GM18868 (cell line): ENCODE measurements around the gene GAMT.

Experiments
- ATAC-seq: cut with Tn5 transposase; IDR thresholded peaks from one replicate; pipeline ENCODE4 v1.9.1; 2021; ENCODE audit warnings: mild to moderate bottlenecking, moderate library complexity; ENCODE audit not compliant: unreplicated experiment

The GAMT gene

DNA sequence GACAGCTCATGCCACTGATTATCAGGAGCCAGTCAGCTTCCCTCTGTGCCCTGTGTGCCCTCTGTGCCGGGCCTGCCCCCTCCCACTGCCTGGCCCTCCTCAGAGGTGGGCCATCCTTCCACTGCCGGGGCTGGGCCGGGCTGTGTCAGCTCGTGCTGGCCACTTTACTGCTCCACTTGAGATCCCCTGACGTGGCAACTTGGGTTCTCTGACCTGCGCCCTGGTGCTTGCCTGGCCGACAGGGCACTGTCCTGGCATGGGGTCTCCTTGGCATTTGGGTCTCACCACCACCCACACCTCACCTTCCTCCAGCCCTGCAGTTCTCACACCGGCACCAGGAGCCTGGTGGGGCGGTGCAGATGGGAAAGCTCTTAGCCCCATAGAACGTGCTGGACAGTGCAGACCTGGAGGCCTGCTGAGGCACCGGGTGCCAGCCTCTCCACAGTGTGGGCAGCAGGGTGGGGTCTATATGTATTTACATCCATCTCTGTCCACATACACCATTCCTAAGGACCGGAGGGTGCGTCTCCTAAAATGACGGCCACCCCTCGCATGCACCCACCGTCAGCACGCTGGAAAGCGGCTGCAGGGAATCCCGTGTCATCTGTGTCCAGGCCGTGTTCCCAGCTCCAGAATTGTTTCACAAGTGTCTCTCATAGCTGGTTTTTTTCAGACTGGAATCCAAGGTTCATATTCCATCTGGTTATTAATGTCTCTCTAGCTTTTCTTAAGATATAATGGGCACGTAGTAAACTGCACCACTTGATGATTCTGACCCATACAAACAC lies 17.8 kb upstream of the GAMT start:
- ATAC-seq: no peak

DNA sequence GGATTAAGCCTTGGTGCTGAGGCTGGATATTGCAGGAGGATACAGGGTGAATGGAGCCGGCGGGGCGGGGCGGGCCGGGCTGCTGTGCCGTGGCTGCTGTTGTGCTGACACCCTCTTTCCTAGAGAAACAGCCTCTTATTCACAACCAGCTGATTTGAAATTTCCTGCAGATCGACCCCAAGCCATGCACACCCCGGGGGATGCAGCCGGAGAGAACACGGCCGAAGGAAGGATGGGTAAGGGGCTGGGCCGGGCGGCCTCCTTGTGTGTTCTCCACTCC lies 17.1 kb upstream of the GAMT start:
- no peak for ATAC-seq

DNA sequence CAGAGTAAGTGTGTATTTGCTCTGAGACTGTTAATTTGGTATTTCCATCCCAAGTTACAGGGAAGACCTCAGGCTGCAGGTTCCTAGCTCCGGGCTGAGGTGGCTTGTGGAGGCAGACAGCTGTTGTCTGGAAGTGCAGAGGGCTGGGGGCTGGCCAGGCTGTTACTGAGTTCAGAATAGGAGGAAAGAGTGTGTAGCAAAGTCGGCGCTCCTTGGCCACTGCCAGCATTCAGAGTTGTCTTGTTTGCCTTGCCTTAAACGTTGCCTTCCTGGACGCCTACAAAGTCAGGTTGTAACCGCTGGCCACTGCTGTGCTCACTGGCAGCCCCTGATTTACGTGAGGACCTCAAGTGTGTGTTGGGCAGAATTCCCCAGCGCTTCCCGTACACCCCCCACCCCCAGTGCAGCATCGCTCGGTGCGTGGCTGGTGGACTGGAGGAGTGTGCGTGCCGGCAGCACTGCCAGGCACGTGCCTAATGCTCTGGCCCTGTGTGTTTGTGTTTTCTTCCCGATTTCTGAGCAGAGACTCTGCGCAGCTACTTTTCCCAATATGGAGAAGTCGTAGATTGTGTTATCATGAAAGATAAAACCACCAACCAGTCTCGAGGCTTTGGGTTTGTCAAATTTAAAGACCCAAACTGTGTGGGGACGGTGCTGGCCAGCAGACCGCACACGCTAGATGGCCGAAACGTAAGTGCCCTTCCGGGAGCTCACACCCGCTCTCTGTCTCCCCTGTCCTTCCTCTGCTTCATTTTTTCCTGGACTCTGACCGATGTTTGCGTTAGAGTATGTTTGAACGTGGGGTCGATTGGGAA lies 16.5 kb upstream of the GAMT start:
- ATAC-seq: no peak

DNA sequence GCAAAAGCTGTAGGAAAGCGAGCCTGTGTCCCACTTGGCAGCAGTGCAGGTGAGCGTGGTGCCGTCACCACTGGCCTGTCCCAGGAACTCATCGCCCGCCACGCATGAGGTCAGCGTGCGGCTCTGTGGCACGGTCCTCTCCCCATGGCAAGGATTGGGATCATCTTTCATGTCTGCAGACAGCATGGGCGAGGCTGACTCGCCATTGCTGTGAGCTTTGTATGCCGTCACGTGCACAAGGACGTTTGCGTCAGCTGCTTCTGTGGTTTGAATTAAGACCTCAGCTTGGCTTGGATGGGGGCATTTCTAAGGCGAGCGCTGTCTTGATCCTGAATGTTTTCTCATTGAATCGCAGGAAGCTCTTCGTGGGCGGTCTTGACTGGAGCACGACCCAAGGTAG lies 15.8 kb upstream of the GAMT start:
- ATAC-seq: no peak

DNA sequence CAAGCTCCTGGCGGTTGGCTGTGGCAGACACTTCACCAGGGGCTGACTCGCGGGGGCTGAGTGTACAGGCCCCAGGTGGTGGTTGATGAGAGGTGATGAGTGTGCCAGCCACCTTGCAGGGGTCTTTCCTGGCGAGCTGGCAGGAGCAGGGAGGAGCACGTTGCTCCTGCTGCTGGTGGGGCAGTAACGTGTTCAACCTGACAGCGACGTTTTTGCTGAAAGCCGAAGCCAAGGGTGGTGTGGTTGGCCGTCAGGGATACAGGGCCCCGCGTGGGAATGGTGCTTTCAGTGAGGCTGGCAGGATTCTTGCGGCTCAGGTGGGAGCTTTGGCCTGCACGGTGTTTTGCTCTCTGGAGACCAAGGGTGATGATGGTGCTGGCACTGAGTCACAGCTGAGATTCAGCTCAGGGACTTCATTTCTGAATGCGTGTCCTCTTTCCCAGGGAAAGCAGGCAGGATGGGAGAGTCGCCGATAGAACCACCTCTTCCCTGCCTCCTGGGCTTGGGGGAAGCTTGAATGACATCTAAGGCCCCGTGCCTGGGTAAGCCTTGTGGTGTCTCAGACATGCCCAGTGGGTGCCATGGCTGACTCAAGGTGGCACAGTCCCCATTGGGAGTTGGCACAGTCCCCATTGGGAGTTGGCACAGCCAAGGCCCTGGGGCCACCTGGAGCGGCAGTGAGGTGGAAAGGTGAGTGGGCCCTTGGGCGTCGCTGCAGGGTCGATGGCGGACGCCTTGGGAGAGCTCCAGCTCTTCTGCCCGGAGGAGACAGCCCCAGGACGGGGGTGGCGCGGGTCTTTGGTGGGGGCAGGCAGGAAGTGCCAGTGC lies 14.9 kb upstream of the GAMT start:
- ATAC-seq: no peak

DNA sequence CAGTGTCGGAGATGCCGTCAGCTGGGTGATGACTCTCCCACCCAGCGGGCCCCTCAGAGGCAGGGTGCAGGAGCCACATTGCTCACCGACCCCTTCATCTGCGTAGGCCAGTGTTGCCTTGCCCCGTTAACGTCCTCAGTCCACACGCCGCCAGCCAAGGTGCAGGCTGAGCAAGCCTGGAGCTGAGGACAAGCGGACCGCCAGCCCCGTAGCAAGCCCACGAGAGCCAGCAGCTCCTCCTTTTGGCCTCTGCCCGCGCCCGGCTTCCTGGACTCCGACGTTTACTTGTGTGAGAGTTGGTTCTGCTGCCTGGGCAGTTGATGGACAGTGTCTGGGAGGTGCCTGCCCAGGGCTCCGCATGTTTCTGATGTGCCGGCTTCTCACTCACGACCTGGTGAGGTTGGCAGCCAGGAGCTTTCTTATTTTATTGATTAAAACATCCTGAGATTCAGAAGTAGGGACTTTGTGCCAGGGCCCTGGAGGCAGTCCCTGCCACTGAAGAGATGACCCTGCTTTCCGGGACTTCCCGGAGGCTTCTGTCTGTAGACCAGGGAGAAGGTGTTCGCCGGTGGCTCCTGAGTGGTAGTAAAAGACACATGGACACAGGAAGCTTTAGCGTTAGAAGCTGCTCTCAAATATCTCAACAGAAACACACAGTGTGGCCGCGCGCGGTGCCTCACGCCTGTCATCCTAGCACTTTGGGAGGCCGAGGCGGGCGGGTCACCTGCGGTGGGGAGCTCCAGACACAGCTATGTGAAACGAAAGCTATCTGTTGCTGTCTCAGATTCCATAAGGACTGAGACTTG lies 11.9 kb upstream of the GAMT start:
- ATAC-seq: no peak

DNA sequence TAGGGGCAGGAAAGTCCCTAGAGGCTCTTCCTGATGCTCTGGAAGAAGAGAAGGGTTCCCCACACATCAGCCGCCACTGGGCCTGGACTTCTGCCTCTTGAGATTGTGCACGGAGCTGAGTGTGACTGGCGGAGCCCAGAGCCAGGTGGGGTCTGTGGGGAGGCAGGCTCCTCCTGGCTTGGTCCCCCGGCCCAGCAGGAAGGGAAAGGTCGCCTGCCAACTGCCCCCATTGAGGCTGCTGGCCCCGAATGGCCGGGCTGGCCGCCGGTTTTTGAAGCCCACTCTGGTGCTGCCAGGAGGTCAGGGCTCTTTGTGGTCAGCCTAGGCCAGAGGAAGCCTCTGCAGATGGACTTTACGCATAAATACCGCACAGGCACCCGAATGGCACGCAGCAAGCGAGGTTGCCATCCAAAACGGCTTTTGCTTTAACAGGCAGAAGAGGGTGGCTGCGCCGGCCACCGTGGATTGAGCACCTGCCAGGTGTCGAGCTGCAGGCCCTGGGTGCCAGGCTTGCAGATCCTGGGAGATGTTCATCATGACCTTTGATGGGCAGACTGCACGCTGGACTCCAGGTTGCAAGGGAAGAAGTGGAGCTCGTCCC lies 11.1 kb upstream of the GAMT start:
- ATAC-seq: no peak

DNA sequence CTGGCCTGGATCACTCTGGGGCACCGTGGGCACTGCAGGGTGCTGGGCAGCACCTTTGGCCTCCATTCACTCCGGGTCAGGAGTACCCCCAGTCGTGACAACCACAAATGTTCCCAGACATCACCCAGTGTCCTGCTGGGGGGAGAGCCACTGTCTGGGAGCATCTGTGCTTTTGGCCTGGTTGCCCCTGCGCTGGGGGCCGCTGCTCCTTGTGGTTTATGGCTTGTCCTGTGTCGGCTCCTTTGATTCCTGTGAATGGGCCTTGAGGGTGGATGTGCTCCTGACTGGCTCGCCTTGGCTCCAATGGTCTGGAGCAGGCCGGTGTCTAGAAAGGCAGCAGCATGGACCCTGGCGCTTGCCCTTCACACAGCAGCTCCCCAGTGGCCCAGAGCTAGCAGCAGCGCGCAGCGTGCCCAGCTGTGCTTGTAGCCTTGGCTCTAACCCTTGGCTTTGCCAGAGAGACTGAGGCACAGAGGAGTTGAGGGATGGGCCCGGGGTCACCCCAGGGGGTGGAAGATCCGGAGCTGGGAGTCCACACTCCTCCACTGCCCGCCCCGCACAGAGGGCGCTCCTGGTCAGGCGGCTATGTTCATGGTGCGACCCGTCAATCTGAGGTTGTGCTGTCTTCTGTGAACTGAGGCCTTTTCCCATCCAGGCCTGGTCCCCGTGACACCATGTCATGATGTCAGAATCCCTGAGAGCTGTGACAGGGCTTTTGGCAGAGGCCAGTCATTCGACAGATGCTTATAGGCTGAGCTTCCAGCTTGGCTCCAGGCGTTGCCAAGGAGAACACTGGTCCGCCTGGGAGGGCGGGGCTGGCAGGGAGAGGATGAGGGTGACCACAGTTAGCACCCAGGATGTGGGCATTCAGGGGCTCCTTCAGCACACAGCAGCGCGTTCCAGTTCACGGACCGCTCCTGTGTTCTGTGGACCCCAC lies 10.2 kb upstream of the GAMT start:
- no peak for ATAC-seq

DNA sequence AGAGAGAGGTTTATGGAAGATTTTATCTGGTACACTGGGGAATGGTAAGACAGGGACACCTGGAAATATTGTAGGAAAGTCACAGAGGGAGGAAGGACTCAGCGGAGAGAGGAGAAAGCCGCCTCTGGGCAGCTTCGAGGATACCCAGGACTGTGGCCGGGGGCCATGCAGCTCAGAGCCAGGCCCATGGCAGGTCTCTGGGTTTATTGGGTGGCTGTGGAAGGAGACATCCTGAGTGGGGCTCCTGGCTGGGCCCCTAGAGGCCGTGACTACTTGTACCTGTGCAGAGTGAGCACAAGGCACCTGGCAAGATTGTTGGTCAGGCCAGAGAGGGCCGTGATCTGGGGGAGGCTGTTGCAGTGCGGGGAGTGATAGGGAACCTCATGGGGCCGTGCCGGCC lies 9.4 kb upstream of the GAMT start:
- ATAC-seq: no peak

DNA sequence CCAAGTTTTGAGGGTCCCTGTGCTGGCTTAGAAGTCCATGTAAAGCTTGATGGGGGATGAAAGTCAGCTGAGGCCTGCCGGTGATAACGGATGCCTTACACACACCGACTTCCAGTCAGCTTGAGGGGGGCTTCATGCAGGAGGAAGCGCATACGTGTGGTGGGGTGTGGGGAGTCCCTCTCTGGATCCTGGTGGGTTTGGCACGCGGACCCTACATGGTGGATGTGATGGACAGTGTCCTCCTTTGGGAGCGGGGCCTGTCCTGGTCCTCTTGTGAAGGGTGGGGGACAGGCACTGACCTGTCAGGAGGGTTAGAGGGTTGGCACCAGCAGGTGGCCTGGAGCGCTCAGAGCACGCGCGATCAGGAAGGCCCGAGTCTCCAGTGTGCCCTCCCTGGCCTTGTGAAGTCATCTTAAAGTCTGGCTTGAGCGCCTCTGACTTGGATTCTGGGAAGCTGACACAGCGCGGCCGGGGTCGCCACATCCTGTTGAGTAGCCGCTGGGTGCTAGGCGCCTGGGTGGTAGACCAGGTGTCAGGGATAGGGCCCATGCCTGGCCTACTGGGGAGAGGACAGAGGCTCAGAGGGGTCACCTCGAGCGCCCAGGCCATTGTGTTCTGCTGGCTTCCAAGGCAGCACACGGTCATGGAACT lies 8.9 kb upstream of the GAMT start:
- no peak for ATAC-seq

DNA sequence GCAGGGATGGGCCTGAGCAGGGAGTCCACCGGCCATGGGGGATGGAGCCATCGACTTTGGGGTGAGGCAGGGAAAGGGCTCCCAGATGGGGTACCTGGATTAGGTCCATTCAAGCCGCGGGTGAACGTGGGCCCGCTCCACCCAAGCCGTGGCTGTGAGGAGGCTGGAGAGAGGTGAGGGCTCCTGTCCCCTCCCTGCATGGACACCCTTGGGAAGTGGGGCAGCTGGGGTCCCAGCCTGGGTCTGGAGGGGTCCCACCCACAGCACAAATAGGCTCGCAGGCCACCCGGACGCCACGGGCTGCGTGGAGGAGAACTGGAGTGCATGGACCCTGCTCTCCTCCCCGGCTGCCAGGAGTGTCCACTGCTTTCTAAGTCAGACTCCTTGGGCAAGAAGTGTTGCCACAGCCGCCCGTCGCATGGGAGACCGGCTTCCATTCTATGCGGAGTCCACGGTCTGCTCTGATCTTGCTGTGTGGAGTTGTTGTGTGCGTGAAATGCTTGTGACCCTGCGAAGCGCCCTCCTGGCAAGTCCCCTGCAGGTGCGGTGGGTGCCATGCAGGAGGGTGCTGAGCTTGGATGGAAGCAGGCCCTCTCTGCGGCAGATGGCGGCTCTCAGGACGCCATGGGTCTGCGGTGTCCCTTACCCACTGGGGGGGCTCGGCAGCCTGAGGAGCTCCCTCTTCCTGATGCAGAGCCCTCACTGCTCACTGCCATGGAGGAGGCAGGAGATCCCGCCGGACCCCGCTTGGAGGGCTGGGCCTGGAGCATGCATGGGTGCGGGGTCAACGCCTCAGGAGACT lies 8.1 kb upstream of the GAMT start:
- ATAC-seq: no peak

DNA sequence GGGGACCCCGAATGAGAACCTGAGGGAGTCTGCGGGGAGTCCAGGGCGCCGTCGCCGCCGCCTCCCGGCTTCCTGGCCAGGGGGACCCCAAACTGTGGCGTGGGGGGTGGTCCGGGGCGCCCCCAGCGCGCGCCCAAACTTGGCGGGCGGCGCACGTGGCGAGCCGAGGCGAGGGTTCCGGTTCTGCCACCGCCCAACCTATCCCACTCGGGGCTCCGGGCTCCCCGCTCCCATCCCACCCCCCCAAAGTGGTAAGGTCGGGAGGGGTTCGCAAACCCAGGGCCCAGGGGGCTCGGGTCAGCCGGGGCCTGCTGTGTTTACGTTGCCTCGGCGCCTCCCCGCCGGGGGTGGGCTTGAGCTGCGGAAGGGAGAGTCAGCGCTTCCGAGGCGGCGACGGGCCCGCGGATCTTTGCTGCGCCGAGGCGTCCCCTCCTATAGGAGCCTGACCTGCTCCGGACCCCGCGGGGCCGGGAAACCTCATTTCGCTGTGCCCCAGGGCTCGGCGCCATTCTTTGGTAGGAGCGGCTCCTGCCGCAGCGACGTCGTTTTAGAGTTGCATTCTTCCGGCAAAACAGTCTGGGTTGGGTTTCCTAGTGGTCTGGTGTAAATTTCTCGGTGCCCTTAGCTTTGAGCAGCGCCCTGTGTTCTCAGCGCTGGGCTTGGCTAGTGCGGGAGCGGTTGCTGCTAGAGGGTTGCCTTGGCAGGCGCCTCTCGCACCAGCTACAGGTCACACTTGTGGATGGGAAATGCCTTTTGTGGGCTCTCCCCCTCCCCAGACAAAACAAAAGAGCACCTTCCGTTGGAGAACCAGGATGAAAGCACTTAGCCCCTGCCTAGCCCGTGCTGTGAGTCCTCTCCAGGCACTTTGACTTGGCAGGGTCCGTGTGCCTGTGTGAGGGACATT lies 7.2 kb upstream of the GAMT start:
- no peak for ATAC-seq

DNA sequence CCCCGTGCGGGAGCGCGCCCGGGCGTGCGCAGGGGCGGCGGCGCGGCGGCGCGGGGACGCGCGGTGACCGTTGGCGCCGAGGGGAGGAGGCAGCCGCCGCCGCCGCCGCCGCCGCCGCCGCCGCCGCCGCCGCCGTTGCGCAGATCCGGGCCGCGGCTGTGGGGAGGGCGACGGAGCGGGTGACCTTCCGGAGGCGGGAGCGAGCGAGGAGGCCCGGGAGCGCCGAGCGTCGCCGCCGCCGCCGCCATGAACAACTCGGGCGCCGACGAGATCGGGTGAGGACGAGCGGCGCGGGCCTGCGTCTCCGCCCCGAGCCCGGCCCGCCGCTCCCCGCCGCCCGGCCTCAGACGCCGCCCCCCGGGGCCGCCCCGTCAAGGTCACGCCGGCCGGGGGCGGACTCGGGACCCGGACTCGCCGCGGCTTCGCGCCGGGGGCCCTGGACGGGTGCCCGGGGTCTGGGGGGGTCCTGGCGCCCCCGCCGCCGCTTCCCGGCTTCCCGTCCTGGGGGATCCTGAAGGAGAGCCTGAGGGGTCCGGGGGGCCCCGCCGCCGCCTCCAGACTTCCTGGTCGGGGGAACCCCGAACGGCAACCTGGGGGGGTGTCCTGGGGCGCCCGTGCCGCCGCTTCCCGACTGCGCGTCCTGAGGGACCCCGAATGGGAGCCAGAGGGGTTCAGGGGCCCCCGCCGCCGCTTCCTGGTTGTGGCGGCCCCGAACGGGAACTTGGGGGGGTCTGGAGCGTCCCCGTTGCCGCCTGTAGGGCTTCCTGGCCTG lies 6.4 kb upstream of the GAMT start, which contains the start of gene DAZAP1:
Gene DAZAP1, plus strand, starts transcription at position 59 of the 772 bp plus-strand sequence. Its CDS starts 188 bp downstream, at position 247.
- ATAC-seq: peak; percentile 33

DNA sequence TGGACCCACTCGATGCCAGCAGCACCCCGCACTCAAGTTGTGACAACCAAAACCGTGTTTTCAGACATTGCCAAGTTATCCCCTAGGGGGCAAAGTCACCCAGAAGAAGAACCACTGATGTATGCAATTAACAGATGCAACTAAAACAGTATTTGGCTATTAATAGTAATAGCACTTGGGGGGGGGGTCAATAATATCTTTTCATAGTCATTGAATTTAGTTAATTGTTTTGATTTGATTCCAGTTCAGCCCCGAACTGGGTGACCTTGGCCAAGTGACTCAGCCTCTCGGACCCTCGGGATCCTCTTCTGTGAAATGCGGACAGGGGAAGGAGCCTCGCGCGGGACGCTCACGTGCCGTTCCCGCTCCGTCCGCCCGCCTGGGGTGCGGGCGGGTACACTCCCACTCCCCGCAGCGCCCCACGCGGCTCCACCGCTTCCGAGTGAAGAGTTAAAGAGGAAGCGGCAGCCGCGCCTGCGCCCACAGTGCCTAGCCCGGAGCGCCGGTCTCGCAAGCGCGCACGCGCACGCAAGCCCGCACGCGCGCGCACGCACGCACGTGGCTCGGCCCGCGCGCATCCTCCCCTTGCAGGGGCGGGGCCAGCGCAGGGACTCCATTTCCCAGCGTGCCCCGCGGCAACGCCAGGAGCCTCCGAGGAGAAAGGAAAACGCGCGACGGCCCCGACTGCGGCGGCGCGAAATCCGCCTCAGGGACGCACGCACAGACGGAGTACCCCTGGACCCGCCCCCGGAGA lies 5.6 kb upstream of the GAMT start:
- ATAC-seq: peak; percentile 72

DNA sequence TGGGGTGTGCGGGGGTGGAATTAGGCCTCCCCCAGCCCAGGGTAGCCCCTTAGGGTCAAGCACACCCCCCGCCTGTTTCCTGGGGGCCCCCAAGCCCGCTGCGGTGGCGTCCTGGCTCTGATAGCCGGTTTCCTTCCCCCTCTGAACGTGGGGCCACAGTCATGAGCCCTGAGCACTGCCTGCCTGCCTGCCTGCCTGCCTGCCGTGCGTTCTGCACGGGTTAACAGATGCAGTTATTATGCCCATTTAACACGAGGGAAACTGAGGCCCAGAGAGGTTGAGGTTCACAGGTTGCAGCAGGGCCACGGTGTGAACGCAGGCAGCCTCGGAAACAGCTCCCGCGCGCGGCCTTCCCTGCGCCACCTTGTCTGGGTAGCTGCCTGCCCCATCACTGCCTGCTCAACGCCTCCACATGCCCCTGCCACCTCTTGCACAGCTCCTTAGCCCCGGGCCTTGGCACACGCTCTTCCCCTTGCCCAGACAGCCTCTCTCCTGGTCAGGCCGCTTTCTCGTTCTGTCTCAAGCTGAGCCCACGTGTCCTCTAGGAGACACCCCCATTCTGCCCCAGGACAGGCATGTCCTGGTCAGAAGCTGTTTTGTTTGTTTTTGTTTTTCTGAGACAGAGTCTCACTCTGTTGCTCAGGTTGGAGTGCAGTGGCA lies 1.2 kb upstream of the GAMT start:
- ATAC-seq: no peak
